Measurements from ENCODE around the gene ROCK2. TPM values are rescaled to one million over a fixed set of nuclear protein-coding genes. Genes with fewer than 3 reads are reported as not detected.

ROCK2 gene
- polyA plus RNA-seq, 1 of the 3 experiments (the other 2 are of a cell fraction) = 4.2 TPM

DNA sequence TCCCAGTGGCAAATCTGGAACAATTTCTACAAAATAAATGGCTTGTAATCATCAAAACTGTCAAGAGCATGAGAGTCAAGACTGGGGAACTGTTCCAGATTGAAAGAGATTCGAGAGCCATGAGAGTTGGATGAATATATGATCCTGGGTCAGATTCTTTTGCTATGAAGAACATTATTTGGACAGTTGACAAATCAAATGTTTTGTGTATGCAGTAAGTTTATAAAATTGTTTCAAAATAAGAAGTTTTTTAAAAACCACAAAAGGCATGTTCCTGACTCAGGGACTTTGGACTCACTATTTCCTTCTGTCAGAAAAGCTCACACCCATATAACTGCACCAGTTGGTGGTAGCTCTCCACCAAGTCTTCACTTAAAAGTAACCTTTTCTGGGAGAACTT lies 38.5 kb downstream of the ROCK2 start (continued):
- TF ChIP-seq CTCF (IDR thresholded peaks at IDR 0.05) (no peak), USF1 (IDR thresholded peaks at IDR 0.05; ENCODE audit: borderline replicate concordance, low read depth) (no peak), GABPA (IDR thresholded peaks at IDR 0.05; ENCODE audit: low read depth) (no peak), SIN3A (IDR thresholded peaks at IDR 0.05; ENCODE audit: borderline replicate concordance, low read depth, low read length) (peak; percentile 46; the same call in 1 of the 2 replicates), JUND (IDR thresholded peaks at IDR 0.05) (peak; percentile 24; the same call in 1 of the 2 replicates), TEAD4 (IDR thresholded peaks at IDR 0.05; ENCODE audit: borderline replicate concordance, insufficient read depth) (0 out of 2 replicates have a peak, but pooled peaks have one; percentile 17), CHD2 (IDR thresholded peaks at IDR 0.05; ENCODE audit: low read length, partially characterized antibody) (no peak), FOSL2 (IDR thresholded peaks at IDR 0.05; ENCODE audit: borderline replicate concordance, low read depth) (peak; percentile 28; the same call in 1 of the 2 replicates), YY1 (IDR thresholded peaks at IDR 0.05; ENCODE audit: low read depth) (no peak), NRF1 (IDR thresholded peaks at IDR 0.05; ENCODE audit: low read depth, low read length) (no peak), MEF2A (IDR thresholded peaks at IDR 0.05; ENCODE audit: borderline replicate concordance, low read depth) (peak; percentile 50; the same call in 1 of the 2 replicates), FOXM1 (IDR thresholded peaks at IDR 0.05; ENCODE audit: low read depth) (no peak), SMC3 (IDR thresholded peaks at IDR 0.05; ENCODE audit: low read depth, low read length) (no peak), MAX (IDR thresholded peaks at IDR 0.05; ENCODE audit: low read depth) (no peak; the same call in 1 of the 2 replicates), NFIC (IDR thresholded peaks at IDR 0.05; ENCODE audit: borderline replicate concordance) (peak; percentile 51; the same call in 1 of the 2 replicates), RXRA (IDR thresholded peaks at IDR 0.05; ENCODE audit: borderline replicate concordance, low read depth) (no peak), ELF1 (IDR thresholded peaks at IDR 0.05) (no peak), MXI1 (IDR thresholded peaks at IDR 0.05; ENCODE audit: low read depth, low read length) (no peak), GATA2 (CRISPR knock-in tag; IDR thresholded peaks at IDR 0.05) (no peak), USF2 (IDR thresholded peaks at IDR 0.05; ENCODE audit: borderline replicate concordance, low read depth, low read length) (no peak)
- TF ChIP-seq, protein P1, sequence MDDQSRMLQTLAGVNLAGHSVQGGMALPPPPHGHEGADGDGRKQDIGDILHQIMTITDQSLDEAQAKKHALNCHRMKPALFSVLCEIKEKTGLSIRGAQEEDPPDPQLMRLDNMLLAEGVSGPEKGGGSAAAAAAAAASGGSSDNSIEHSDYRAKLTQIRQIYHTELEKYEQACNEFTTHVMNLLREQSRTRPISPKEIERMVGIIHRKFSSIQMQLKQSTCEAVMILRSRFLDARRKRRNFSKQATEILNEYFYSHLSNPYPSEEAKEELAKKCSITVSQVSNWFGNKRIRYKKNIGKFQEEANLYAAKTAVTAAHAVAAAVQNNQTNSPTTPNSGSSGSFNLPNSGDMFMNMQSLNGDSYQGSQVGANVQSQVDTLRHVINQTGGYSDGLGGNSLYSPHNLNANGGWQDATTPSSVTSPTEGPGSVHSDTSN (IDR thresholded peaks at IDR 0.05) = peak; percentile 57; the same call in 1 of the 2 replicates
- TF ChIP-seq, protein P2, sequence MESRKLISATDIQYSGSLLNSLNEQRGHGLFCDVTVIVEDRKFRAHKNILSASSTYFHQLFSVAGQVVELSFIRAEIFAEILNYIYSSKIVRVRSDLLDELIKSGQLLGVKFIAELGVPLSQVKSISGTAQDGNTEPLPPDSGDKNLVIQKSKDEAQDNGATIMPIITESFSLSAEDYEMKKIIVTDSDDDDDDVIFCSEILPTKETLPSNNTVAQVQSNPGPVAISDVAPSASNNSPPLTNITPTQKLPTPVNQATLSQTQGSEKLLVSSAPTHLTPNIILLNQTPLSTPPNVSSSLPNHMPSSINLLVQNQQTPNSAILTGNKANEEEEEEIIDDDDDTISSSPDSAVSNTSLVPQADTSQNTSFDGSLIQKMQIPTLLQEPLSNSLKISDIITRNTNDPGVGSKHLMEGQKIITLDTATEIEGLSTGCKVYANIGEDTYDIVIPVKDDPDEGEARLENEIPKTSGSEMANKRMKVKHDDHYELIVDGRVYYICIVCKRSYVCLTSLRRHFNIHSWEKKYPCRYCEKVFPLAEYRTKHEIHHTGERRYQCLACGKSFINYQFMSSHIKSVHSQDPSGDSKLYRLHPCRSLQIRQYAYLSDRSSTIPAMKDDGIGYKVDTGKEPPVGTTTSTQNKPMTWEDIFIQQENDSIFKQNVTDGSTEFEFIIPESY (IDR thresholded peaks at IDR 0.05; ENCODE audit: borderline replicate concordance, low read depth) = no peak

Measured in SK-N-SH (cell line).